Non-pigmented ciliary epithelial cell (primary cell): ENCODE measurements around the gene CCDC83.
"Not testable (repeated sequence)": the region's sequence is repeated elsewhere in the genome, so short reads cannot be mapped to it uniquely, and the experiment has no call there.

ENCODE experiments used
- DNase-seq: peaks from one replicate; pipeline ENCODE4 v3.0.0-alpha.2; 2010; ENCODE audit warnings: low read depth

Gene CCDC83

GRCh38 chr11:85835729-85836128 is 19.5 kb upstream of the CCDC83 start:
- DNase-seq, result no peak

GRCh38 chr11:85840932-85841331 is 14.3 kb upstream of the CCDC83 start:
- not testable (repeated sequence) for DNase-seq

GRCh38 chr11:85843929-85844328 is 11.3 kb upstream of the CCDC83 start:
- DNase-seq, result no peak

GRCh38 chr11:85844439-85845123 is 10.6 kb upstream of the CCDC83 start:
- DNase-seq, result no peak

GRCh38 chr11:85845124-85845631 is 10.0 kb upstream of the CCDC83 start:
- DNase-seq, result no peak

GRCh38 chr11:85847436-85847835 is 7.7 kb upstream of the CCDC83 start:
- no peak for DNase-seq

GRCh38 chr11:85848006-85848405 is 7.2 kb upstream of the CCDC83 start:
- DNase-seq, result no peak

- DNase-seq, result no peak
Measured at GRCh38 chr11:85848556-85848955, 6.6 kb upstream of the CCDC83 start.

- DNase-seq, result not testable (repeated sequence)
Measured at GRCh38 chr11:85852754-85853153, 2.4 kb upstream of the CCDC83 start.

GRCh38 chr11:85853541-85853940 is 1.6 kb upstream of the CCDC83 start:
- DNase-seq, result not testable (repeated sequence)

GRCh38 chr11:85854212-85854556 is 999 bp upstream of the CCDC83 start:
- no peak for DNase-seq

- peak; percentile 55 for DNase-seq
Measured at GRCh38 chr11:85854557-85855340, 434 bp upstream of the CCDC83 start.

GRCh38 chr11:85857098-85857497 is 1.9 kb downstream of the CCDC83 start:
- DNase-seq, result no peak

GRCh38 chr11:85859541-85859940 is 4.4 kb downstream of the CCDC83 start:
- not testable (repeated sequence) for DNase-seq

GRCh38 chr11:85863855-85864254 is 8.7 kb downstream of the CCDC83 start:
- no peak for DNase-seq

GRCh38 chr11:85866137-85866827 is 11.1 kb downstream of the CCDC83 start:
- DNase-seq, result no peak

- no peak for DNase-seq
Measured at GRCh38 chr11:85867751-85868150, 12.6 kb downstream of the CCDC83 start.

GRCh38 chr11:85869781-85870180 is 14.6 kb downstream of the CCDC83 start:
- DNase-seq, result no peak

GRCh38 chr11:85874265-85874664 is 19.1 kb downstream of the CCDC83 start:
- DNase-seq, result no peak

- no peak for DNase-seq
Measured at GRCh38 chr11:85875505-85875904, 20.3 kb downstream of the CCDC83 start.

- no peak for DNase-seq
Measured at GRCh38 chr11:85884581-85885021, 29.4 kb downstream of the CCDC83 start.
